HG03039 (cell line): ENCODE data around the gene OIT3.

Experiments used
- ATAC-seq: cut with Tn5 transposase; IDR thresholded peaks from one replicate; pipeline ENCODE4 v1.9.1; 2021; ENCODE audit warnings: mild to moderate bottlenecking, moderate library complexity; ENCODE audit not compliant: unreplicated experiment

OIT3 gene

DNA sequence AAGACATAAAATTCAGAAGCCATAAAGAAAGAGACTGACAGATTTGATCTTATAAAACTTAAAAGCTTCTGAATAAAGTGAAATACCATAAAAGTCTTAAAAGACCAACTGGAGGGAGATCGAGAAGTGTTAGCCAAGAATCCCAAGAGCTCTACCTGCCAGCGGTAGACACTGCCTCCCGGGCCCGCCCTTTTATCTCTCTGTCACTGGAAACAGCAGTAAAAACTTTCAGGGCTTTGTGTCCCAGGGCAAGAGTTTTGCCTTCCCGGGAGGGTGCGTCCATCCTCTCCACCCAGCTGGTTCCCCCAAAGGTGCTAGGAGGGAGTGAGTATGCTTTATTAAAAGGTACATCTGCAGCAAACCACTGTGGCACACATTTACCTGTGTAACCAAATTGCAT lies 55.2 kb downstream of the OIT3 start:
- ATAC-seq, result no peak

DNA sequence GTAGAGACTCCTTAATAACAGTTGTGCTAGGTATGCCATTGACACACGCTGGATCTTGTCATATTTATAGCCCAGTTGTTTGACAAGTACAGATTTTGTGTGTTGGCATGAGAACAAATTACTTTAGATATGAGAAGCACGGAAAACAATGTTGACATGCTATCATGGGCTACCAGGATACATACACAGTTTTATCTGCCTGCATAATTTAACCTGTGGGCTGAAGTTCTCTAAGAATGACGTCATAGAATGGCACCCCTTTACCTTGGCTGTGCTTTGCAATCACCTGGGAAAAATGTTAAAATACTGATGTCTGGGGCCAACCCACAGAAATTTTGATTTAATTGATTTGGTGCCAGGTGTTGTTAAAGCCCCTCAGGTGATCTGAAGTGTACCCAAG lies 58.2 kb downstream of the OIT3 start:
- ATAC-seq, result no peak

DNA sequence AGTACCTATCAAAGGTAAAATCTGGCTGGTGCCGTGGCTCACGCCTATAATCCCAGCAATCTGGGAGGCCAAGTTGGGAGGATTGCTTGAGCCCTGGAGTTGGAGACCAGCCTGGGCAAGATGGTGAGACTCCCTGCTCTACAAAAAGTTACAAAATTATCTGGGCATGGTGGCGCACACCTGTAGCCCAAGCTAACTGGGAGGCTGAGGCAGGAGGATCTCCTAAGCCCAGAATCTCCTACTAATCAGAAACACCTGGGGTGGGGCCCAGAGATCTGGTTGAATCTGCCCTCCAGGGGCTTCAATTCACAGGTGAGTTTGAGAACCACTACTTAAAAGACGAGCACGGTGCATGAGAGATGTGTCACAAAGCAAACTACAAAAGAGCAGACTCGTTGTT lies 58.6 kb downstream of the OIT3 start:
- ATAC-seq, result no peak

DNA sequence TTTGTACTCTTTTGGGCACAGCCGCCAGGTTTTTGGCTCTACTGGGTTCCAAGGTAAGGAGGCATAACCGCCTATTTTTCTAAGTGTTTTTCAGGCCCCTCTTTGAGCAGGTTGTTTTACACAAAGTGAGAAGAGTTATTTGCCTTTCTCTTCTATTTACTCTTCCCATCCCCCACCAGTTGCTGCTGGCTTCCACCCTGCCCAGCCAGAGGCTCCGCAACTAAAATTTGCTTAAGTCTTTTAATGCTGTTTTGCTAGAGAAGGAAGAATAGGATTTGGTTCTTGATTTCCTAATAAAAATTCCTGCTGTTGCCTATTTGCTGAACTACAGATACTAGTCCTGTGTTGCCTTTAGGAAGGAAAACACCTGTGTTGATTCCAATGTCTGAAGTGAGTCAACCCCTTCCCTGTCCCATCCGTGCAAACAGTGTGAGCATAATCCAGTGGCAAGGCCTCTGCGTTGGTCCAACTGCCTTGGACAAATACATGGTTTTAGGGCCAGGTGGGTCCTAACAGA lies 59.2 kb downstream of the OIT3 start:
- ATAC-seq, result no peak

DNA sequence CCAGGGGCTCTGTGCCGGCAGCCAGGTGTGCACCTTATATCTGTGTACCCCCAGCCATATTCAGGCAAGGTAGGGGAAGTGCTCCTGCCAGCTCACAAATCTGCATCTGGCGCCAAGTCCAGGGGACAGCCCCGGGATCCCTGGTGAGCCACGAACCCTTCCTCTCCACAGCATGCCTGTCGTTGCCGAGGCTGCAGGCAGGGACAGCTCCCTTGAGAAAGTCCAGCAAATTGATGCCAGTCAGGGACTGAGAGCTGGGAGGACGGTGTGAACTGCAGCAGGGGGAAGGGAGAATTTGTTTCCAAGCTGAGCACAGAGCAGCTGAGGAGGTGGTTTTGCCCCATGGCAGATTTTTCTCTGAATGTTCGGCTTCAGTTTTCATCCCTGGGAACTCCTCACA lies 60.1 kb downstream of the OIT3 start:
- no peak for ATAC-seq

DNA sequence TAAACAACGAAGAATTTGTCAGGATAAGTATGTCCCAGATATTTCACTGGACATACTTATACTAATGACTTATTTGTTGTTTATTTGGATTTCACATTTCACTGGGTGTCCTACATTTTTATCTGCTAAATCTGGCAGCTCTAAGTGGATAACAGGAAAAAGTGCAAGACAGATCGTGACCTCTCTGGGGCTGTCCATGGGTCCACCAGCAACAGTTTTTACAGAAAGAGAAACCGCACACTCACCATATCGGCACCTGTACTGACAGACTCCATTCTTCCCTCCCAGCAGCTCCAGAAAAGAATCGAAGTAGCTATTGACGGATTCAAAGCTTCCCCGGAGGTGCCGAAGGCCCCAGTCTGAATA lies 60.7 kb downstream of the OIT3 start:
- ATAC-seq, result no peak

DNA sequence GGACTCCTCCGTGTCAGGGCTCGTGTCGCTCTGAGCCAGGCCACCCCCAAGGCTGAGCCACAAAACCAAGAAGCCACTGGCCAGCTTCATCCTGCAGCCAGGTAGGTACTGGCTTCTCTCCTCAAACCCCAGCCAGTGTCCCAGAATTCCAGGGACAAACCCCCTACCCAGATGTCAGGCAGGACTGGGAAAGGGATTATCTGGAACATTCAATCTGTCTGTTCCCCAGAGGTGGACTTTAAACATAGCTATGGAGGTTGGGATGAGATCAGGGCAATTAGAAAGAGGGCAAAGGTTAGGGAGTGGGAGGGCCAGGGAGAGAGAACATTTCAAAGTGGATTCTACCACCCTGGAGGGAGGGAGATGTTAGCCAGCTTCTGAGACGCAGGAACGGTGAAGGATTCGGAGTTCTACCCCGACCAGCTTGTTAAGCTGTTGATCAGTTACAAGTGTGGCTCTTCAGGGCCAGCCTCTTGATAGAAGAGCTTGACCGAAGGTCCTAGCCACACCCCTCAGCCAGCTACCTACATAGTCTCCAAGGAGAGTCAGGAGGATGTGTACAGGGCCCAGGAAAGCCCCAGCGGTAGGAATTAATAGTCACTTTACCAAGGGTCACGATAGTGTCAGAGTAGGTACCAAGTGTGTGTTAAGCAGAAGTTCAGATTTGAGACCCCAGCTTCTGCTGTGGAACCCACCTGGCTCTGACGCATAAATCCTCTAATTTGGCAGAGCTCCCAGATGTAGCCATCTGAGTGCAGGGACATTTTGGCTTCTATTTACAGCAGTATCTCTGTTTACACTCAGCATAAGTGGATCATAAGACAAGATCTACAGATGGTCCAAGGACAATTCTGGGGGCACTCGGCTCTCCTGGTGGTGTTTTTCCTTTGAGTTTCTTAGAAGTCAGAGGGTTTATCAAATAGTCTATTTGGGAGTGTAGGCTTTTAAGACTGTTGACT lies 61.3 kb downstream of the OIT3 start, which contains the start of gene PLA2G12B:
Gene PLA2G12B, minus strand, starts transcription at position 211 of the 959 bp plus-strand sequence. Its CDS starts 121 bp downstream, at position 90.
- ATAC-seq, result no peak

DNA sequence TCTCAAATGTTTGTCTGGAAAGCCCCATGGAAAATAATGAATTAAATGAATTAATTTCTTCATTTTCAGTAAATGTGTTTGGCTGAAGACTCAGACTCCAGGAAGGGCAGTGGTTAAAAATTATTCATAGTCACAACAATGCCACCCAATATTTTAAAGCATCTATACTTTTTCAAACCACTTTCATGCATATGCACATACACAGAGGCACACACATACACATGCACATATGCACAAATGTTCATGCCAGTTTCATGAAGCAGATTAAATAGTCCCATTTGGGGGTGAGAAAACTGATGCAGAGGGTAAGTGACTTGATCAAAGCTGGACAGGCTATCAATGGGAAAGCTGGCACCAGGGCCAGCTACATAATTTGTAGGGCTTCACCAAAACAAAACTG lies 62.5 kb downstream of the OIT3 start:
- no peak for ATAC-seq

DNA sequence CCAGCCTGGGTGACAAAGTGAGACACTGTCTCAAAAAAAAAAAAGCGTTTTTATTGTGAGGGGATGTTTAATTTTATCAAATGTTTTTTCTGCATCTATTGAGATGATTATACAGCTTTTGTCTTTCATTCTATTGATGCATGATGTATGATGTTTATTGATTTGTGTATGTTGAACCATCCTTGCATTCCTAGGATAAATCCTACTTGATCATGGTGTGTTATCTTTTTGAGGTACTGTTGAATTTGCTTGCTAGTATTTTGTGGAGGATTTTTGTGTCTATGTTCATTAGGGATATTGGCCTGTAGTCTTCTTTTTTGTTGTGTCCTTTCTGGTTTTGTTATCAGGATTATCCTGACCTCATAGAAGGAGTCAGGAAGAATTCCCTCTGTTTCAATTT lies 83.3 kb downstream of the OIT3 start:
- ATAC-seq, result no peak

DNA sequence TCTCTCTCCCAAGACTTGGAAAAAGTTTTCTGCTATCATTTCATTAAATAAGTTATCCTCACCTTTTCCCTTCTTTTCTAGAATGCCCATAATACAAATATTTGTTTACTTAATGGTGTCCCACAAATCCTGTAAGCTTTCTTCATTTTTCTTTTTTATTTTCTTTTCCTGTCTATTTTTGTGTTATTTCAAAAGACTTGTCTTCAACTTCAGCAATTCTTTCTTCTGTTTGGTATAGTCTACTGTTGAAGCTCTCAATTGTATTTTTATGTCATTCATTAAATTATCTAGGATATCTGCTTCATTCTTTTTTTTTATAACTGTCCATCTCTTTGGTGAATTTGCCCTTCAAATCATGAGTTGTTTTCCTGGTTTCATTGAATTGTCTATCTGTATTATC lies 86.2 kb downstream of the OIT3 start:
- no peak for ATAC-seq

DNA sequence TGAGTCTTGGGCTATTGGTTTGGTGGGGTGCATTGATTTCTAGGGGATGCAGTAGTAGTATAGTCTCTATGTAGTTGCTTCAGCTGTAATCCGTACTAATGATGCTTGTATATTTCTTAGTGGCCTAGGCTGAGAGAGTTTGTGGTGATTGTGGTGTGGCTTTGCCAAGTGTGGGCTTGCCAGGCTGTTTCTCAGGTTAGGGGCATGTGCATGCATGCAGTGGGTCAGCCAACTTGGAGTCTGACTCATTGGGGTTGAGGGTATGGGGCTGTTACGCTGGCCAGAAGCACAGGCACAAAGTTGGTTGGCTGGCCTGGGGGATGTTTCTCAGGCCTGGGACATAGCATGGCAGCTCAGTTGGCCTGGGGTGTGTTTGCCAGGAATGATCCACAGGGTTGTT lies 86.8 kb downstream of the OIT3 start:
- ATAC-seq, result no peak

DNA sequence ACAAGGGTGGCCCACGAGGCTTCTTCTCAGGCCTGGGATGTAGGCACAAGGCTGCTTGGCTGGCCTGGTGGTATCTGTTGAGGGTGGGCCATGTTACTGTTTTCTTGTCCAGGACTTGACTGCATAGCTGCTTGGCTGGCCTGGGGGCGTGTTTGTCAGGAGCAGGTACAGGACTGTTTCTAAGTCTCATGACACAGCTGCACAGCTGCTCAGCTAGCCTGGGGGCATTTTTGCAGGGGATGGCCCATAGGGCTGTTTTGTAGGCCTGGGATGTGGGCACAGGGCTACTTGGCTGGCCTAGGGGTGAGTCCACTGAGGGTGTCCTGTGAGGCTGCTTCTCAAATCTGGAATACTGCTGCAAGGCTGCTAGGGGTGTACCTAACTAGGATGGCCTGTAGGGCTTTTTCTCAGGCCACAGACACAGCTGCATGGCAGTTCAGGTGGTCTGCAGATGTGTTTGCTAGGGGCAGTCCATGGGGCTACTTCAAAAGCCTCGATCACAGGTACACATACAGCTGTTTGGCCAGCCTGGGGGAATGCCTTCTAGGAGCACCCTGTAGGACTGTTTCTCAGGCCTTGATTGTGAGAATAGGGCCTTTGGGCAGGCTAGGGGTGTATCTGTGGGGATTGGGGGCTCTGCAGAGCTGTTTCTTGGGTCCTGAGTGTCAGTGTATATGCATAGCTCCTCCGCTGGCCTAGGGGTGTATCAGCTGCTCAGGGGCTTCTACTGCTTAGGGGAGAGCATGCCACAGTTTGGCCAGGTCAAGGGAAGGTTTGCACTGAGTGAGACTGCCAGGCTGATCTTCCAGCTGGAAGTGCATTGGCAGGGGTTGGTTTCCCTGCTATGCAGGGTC lies 87.7 kb downstream of the OIT3 start:
- no peak for ATAC-seq

DNA sequence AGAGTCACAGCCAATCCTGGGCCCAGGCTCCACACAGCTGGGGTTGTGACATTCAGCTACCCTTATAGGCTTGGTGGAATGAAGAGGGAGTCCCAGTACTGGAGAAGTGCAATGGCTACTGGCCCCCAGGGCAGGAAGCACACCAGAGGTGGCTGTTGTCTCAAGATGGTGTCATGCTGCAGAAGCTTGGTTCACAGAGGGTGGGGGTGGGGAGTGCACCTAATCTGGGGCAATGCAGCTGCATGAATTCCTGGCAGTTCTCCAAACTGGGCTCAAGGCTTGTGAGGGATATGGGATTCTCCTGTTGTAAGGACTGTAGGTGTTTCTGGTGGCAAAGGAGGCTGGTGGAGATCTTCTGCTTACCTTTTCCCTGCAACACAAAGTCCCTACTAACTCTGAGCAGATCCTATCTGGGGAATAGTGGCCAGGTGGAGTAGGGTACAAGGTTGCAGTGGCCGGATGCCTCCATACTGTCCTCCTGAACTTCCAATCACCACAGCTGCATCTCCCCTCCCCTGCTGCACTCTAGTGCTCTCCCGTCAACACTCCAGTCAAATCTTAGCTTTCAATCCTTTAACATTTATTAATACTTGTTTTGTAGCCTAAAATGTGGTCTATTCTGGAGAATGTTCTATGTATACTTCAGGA lies 88.5 kb downstream of the OIT3 start:
- ATAC-seq, result no peak
